ENCODE results near the gene NT5DC4.

GRCh38 chr2:112699984-112700667, 20.7 kb upstream of the NT5DC4 start:
- TF ChIP-seq CTCF (IDR thresholded peaks at IDR 0.05) (no peak), REST (IDR thresholded peaks at IDR 0.05; ENCODE audit: insufficient read depth in 1 of 2, low read depth in 2 of 2, low read length in 1 of 2) (no peak), POLR2AphosphoS5 (IDR thresholded peaks at IDR 0.05; ENCODE audit: low read depth, low read length) (no peak)

All from Panc1 (cell line).